GM11168 (cell line): Measurements from ENCODE around the gene CCL1.

Experiments used
- in situ Hi-C: fragments of 300-500 bp; cut with MboI; formaldehyde crosslinking; loops from one replicate; pipeline ENCODE4 v1.12.0; 2022; ENCODE audit warnings: low sequenced_read_pairs; ENCODE audit not compliant: unreplicated experiment

Gene CCL1

DNA sequence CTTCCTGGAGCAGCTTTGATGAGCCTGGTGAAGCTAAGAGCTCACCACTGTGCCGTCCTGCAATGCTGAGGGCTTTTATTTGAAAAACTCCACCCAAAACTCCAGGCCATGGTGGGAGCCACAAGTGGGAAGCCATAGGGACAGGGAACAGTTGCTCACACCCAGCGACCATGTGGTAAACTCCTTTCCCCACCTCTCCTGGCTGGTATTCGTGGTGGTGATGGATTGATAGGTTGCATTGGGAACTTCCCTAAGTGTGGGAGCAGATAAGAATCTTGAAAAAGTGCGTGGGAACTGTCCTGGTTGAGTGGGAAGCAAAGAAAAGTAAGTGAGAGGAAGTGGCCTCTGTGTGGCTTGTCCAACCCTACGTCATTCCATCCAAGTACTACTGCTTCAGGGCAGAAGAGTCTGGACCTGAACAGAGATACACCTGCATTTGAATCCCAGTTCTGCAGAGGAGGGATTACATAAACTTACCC, at the start of gene CCL1:
Gene CCL1, minus strand, starts transcription at position 51 of the 479 bp plus-strand sequence. CDS start 72 bp downstream, outside the sequence.
- in situ Hi-C loops: loop anchor here (5.0 kb wide), 1 partner anchor 171 kb away; no protein-coding TSS in a partner anchor

DNA sequence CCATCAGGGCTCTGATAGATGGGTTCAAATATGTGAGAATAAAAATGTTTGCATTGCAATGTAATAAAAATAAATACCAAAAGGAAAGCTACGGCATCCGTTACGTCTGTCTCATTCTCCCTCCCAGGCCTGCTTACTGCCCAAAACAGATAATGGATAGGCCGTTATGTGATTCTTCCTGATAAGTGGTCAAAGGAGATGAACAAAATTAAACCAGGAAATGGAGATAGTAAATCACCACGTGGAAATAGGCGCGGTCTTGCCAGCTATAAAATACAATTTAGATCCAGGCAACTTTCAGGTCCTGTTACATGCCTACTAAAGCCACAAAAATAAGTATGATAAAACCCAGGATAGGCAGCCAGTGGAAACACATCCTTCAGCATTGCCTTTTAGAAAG, 49.5 kb upstream of the CCL1 start:
- in situ Hi-C loops: no loop called here

- in situ Hi-C loops: no loop called here
Measured at GRCh38 chr17:34411646-34412421, 48.8 kb upstream of the CCL1 start.

GRCh38 chr17:34409352-34409751, 46.3 kb upstream of the CCL1 start:
- in situ Hi-C loops: no loop called here

DNA sequence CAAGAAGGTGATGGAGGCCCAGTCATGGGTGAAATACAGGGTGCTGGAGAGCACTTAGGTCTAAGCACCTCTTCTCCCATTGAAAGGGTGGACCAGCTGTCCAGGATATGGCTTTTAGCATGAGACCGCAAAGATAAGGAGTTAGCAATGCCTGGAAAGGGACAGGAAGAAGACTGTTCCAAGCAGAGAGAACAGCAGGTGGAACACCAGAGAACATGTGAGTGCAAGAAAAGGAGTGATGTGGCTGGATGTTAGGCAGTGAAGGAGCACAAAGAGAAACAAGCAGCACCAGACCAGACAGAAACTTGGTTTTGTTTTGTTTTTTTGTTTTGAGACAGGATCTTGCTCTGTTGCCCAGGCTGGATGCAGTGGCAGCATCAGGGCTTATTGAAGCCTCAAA, 45.4 kb upstream of the CCL1 start:
- in situ Hi-C loops: no loop called here

DNA sequence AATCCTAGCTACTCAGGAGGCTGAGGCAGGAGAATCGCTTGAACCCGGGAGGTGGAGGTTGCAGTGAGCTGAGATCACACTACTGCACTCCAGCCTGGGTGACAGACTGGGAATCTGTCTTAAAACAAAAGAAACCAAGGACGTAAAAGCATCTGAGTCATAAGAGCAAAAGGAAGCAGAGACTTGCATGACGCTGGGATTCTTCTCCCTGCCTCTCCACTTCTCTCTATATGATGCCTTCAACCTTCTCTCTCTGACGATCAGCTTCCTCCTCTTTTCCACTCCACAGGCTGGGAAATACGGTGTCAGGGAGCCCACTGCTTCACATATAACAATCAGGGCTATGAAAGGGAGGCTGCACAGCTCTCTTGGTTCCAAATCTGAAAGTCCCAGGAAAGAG, 43.2 kb upstream of the CCL1 start:
- in situ Hi-C loops: no loop called here

DNA sequence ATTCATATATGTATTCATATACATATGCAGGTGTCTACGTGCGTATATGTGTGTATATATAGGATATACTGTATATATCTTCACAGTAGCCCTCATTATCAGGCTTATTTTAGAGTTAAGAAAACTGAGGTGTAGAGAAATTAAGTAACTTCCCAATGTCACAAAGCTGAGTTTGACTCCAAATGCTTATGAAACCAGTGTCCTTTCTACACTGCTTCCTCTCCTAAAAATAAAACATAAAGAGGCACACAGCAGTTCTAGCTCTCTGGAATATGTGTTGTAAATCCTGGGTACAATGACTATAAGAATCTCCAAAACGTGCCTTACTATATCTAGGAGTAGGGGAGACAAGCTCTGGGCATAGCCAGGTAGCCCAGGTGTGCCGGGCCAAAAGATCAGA, 40.0 kb upstream of the CCL1 start:
- in situ Hi-C loops: no loop called here

DNA sequence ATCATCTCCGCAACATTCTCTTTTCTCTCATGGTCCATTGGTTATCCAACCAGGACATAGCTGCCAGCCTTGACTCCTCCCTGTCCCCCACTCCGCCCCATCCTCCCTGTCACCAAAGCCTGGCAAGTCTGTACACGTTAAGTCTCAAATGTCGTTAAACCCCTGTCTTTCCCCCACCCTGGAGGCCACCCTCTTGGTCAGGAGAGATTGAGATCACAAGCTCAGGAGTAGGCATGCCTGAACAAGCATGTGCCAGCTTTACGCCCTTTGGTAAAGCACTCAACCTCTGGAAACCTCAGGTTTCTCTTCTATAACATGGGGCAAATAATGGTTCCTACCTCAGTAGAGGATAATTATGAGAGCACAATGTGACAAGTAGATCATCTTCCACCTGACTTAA, 38.1 kb upstream of the CCL1 start:
- in situ Hi-C loops: no loop called here

DNA sequence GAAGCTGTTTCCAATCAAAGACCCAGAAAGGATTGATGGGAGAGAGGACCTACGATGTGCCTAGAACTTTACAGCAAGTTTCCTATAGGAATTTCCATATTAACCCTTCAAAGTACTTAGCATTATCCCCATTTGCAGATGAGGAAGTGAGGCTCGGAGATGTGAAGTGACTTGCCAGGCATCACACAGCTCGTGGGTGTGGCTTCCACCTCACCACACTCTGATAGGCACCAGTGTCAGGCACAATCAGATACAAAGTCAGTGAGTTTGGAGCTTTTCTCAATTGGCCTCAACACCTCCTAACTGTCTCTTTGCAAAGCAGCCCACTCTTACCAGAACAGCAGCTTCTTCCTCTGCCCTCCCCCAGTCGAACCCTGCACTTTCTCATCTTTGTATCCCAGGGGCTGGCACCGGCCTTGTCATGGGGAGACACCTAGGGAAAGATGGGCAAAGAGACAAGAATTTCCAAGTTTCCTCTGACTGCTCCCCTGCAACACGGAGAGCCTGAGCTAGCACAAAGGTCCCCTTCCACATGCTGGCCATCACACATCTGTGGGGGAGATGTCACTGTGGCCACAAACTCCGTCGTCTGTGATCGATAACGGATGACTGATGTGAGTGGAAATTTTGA, 37.4 kb upstream of the CCL1 start:
- in situ Hi-C loops: no loop called here

DNA sequence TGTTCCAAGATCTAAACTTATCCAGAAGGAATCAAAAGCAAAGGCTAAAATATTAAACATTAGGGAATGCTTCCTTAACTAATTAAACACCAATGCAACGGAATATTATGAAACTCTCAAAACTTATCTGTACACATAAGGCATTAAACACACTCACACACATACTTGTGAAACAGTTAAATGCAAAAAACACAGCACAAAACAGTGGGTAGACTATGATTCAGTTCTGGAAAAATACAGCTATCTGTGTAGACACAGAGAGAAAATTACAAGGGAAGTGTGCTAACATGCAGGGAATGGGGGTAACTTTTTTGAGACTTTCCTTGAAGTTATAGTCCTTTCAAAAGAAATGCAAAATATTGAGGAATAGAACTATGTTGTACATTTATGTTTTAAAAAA, 36.7 kb upstream of the CCL1 start:
- in situ Hi-C loops: no loop called here

DNA sequence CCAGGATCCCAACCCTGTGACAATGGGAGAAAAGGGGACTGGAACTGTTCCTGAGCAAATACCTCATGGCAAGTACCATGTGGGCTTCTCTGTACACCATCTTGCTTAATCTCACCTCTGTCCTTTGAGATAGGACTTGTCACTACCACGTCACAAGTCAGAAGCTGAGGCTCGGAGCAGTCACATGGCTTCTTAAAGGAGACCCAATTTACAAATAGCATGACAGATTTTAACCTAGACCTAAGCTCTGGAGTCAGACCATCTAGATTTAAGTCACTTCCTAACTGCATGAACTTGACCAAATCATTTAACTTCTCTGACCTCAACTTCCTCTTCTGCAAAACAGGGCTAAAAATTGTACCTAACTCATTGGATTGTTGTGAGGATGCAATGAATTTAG, 36.0 kb upstream of the CCL1 start:
- in situ Hi-C loops: no loop called here

GRCh38 chr17:34397265-34397664, 34.2 kb upstream of the CCL1 start:
- in situ Hi-C loops: no loop called here

DNA sequence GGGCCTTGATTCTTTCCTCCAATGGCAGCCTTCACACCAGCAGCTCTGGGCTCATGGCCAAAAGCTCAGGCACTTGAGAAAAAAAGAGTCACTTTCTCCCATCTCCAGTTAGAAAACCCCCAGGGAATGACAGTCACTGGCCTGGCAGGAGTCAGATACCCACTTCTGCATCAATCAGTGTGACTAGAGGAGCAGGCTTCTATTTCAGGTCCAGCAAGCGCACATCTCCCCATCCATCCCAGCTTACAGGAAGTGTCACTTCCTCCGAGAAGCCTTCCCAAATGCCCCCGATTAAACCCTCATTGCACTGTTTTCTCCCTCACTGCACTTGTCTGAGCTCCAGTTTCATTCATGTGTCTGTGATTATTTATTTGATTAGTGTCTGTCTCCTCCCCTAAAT, 30.4 kb upstream of the CCL1 start:
- in situ Hi-C loops: no loop called here

DNA sequence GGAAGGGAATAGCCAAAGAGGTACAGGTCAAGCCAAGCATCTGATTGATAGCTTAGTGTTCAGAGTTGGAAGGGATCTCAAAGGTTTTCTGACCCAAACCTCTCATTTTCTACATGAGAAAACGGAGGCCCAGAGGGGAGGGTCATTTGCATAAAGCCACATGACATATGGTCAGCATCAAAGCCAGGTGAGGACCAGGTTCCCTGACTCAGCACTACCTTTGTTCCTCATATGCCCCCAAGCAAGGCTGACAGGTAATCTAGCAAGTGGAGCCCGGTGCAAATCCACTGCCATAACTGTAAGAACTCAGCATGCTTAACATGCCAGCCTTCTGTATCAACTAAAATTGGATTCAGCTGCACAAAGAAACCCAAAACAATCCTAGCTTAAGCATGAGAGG, 28.2 kb upstream of the CCL1 start:
- in situ Hi-C loops: no loop called here

DNA sequence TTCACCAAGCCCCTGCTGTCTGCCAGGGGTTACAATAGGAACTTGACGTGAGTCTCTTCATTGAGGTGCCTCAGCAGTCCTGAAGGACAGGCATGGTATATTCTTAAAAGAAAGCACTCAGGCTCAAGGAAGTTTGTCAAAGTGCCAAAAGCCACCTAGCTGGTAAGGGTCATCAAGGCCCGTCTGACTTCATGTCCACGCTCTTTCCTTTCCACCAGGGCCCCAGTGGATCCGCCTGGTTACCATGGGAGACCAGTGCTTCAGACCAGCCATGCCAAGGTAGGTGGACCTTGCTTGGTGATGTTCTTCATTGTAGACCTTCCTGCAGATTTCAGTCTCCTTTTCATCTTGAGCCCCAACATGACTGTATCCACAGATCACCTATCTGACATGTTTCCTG, 27.6 kb upstream of the CCL1 start:
- in situ Hi-C loops: no loop called here

DNA sequence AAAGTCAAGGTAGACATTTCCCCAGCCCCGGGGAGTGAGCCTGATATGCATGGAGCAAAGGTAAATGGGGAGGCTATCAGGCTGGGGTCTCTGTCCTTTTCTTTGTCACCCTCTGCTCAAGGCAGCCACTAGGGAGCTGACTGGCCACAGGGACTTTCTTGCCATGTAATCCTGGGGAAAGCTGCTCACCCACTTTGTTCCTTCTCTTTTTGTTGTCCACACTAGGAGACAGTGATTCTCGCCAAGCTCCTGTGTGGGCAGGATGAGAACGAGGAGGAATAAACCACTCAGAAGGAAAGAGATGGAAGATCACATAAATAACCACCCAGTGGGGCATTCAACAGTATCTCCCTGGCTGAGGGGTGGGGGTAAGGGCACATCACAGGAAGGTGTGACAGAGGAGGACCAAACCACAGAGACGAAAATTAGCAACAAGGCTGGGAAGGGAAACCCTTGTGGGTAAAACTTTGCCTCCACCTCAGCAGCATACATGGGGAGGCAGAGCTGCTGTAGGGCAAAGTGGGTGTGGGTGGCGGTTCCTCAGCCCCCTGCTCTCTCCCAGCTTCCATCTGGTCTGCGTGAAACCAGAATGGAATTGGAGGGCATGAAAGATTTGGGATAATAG, 26.2 kb upstream of the CCL1 start:
- in situ Hi-C loops: no loop called here

GRCh38 chr17:34387566-34387965, 24.5 kb upstream of the CCL1 start:
- in situ Hi-C loops: no loop called here

- in situ Hi-C loops: no loop called here
Measured at GRCh38 chr17:34386697-34387550, 23.9 kb upstream of the CCL1 start.

DNA sequence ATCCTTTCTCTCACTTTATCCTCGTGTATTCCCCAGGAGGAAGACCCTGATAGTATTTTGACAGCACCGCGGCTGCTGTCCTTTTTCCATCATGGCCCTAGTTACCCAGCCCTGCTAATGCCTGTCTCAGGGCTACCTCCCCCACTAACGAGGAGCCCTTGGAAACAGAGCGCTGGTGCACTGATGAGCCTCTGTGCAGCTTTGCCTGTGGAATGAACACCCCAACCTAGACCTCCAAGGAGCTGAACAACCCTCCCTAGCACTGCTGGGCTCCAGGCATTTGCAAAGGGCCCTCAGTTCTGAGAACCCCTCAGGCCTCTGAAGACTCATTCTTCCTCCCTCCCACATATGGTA, 23.3 kb upstream of the CCL1 start:
- in situ Hi-C loops: no loop called here

DNA sequence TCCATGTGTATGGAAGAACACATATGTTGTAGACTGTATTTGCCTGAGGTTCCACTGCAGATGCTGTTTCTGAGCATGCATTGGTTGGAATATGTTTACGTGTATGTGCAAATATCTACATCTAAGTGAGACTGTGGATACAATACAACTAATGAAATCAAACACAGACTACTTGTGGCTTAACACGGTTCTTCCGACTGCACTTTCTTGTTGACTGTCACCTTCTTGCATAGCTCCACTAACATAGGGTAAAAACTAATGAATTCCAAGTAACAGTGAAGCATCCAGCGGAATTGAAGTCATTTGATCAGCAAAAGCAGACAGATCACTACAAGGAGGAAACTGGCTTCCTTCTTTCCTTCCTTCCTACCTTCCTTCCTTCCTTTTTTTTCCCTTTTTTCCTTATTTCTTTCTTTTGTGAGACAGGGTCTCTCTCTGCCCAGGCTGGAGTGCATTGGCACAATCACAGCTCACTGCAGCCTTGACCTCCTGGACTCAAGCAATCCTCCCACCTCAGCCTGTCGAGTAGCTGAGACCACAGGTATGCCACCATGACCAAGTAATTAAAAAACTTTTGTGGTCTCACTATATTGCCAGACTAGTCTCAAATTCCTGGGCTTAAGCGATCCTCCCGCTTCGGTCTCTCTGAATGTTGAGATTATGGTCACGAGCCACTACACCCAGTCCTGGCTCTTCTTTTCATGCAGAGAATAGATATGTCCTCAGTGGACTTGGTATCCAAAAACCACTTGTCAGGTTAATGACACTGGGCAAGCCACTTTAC, 22.0 kb upstream of the CCL1 start:
- in situ Hi-C loops: no loop called here
